8988T (cell line): Measurements from ENCODE around the gene RAI1.
"Not testable (repeated sequence)": the region's sequence is repeated elsewhere in the genome, so short reads cannot be mapped to it uniquely, and the experiment has no call there.

ENCODE experiments used
- DNase-seq: peaks from one replicate; pipeline ENCODE4 v3.0.0; 2011

RAI1 gene

DNA sequence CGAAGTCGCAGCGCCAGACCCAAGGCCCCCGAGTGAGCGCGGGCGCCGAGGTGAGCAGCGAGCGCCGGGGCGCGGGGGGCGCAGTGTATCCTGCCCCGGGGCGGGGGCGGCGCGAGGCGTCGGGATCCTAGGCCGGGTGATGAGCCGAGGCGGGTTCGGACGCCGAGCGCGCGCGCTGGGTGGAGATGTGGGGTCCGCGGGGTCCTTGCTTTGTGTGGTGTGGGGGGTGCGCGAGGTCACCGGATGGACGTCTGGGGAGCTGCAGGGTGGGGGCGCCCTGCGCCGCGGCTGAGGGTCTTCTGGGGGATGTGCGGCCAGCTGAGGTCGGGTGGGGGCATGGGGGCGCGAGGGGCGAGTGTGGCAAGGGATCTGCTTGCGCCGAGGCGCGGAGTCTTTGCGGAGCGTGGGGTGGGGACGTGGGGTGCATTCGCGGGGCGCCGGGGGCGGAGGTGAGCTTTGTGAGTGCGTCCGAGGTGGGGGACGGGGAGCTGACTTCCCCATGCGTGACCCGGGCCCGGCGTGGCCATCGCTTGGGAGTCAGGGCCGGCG lies 560 bp downstream of the RAI1 start:
- no peak for DNase-seq

DNA sequence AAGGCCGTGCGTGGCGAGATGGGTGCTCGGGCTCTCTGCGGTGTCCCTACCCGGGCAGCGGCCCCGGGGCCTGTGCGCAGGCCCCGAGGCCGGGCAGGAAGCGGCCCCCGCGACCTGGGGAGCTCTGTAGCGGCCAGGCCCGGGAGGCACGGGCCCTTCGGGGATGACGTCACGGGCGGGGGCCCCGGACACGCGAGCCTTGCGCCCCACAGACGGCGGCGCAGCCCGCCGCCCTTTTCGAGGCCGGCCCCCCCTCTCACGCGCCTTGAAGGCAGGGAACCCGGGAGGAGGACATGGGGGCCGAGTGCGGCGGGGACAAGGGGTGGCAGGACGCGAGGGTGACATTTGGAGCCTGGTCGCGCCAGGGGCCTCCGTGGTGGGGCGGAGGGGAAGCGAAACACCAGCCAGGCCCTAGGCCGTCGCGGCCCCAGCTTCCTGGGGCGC lies 1.1 kb downstream of the RAI1 start:
- no peak for DNase-seq

DNA sequence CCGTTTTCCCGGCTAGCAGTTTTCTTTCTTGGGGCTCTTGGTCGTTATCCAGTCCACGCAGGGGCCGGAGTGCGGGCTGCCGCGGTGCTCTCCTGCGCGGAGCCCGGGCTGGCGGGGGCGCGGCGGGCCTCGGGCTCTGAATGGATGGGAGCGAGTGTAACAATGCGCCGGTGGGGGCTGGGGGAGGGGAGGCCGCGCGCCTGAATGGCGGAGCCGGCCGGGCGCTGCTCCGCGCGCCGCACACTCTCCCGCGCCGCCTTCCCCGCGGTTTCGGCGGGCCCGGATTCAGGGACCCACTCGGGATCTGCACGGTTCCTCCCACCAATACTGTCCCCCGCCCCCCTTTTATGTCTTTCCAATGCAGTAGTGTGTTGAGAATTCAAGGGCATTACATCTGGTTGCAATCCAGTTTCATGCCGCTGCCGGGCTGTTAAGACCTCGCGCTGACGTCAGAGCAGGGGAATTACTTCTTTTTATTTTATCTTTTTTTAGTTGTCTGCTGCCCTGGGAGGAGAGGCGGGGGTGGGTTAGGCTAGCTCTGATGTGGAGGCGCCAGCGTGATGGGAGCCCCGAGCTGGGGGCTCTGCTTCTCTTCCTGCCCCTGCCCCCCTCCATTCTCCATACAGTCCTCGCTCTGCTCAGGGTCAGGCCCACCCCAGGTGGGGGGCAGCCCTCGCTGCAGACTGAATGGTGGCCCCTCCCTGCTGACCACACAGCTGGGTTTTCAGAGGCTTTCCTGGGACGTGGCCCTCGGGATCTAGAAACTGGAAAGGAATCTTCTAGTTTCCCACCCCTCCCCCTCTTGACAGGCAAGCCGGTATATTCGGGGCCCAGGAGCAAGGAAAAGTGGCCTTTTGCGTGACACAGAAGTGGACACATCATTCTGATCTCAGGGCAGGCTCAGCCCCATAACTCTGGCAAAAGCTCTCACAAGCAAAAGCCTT lies 1.8 kb downstream of the RAI1 start:
- no peak for DNase-seq

DNA sequence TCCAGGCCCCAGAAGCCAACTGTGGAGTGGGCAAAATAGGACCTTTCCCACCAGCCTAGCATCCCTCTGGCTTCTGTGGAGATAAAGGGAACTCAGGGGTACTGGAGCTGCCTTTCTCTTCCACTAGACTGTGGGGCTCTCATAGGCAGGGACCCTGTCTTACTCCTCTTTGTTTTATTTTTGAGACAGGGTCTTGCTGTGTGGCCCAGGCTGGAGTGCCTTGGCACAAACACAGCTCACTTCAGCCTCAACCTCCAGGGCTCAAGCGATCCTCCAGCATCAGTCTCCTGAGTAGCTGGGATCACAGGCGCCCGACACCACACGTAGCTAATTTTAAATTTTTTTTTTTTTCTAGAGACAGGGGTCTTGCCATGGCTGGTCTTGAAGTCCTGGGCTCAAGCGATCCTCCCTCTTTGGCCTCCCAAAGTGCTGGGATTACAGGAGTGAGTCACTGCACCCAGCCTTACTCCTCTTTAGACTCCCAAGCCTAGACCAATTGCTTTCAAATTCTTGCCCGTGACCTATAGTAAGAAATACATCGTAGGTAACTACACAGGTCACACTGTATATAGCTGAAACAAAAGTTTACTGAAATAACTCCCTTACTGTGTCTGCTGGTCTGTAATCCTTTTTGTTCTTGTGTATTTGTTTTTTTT lies 2.6 kb downstream of the RAI1 start:
- DNase-seq: no peak

DNA sequence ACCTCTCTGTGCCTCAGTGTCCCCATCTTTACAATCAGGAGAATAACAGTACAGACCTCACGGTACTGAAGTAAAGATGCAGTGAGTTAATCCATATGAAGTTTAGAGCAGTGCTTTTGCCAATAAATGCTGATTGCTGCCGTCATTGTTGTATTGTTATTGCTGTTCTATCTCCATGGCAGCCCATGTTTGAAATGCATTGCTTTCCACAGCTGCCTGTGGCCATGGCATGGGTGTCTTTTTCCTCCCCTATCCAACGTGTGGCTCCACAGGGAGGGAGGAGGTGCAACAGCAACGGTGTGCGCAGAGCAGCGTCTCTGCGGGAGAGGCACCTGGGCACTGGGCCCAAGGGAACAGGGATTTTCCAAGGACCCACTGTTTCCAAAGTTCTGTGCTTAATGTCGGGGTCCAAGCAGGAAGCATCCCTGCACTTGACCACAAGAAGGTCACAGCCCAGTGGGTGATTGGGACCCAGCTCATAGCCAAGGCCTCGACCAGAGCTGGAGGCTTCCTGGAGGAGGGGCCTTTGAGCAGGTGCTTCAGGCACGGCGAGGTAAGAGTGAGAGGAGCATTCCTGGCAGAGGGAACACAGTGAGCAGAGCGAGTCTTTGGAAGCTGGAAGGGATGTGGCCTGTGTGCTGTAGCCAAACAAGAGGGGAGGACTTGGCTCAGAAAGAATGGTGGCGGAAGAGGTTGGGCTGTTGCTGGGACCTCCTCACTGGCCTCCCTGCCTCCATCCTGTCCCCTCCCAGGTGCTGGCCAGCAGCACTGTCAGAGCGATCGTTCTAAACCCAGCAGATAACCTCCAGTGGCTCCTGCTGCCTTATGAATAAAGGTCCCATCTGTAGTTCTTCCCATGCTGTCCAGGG lies 3.9 kb downstream of the RAI1 start:
- no peak for DNase-seq

DNA sequence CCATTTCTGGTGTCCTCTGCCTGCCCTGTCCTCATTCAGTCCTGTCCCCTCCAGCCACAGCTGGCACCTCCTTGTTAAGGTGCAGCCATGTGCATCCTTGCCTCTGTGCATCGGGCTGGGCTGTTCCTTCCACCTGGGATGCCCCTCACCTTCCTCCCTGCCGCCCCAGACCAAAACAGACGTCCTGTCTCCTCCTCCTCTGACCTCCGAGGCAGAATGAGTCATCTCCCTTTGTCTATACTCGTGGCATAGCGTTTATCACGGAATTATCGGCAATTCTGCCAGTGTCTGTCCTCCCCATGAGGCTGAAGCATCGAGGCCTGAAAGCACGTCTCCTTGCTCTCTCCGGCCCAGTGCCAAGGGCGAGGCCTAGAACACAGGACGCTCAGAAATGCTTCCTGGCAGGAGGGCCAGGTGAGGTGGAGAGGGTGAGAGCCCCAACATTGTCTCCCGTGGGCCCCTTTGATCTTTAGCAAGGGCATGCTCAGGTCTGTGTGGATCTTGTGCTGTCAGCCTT lies 4.6 kb downstream of the RAI1 start:
- DNase-seq: no peak

DNA sequence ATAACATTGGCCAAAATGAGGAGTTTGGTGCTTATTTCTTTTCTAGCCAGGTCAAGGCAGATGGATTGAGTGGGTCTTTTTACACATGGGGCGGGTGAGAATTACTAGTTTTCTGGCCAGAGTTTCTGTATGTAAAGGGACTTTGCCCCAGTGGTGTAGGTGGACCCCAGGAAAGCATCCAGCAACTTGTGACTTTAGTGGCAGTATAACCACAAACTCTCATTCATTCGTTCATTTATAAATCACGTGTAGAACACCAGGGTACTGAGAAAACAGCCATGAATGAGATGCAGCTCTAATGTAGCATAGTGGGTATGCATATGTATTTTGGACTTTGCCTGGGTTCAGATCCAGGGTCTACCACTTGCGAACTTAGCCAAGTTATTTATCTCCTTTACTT lies 8.1 kb downstream of the RAI1 start:
- no peak for DNase-seq

DNA sequence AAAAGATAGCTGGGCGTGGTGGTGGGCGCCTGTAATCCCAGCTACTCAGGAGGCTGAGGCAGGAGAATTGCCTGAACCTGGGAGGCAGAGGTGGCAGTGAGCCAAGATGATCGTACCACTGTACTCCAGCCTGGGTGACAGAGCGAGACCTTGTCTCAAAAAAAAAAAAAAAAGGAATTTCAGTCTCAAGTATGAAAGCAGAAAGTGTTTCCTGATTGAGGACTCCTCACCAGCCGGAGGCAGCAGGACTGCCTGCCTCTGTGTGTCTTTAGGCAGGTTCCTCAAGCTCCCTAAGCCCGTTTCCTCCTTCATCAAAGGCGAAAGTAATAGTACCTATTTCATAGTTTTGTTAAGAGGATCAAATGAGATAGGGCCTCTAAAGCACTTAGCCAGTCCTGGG lies 9.0 kb downstream of the RAI1 start:
- not testable (repeated sequence) for DNase-seq

DNA sequence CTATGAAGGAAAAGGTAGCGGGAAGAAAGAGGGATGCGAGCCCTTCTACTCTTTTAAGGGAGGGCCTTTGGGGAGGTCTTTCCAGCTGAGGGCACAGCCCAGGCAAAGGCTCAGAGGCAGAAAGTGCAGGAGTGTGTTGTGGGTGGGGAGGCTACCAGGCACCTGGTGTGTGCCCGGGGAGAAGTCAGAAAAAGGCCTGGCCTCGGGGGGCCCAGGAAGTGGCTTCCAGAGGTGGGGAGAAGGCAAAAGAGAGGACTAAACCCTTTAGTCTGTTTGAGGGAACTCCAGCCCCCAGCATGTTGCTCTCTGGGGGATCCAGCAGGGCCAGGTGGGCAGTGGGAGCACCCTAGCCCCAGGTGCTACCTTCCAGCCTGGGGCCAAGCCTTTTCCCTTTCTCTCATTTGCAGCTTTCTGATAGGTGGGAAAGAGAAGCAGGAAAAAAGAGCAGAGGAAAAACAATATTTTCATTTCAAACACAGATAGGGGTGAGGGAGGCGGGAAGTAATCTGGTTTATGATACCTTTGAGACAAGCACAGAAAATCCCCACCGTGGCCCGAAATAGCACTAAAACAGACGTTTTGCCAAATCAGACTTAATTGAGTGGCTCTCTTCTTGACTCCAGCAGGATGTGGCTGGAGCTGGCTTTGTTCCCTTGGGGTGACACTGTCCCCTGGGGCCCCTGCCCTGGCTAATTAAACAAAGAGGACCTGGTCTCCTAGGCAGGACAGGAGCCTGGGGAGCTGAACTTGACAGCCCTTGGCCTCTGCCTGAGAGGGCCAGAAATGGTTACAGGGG lies 10.4 kb downstream of the RAI1 start:
- DNase-seq: no peak

DNA sequence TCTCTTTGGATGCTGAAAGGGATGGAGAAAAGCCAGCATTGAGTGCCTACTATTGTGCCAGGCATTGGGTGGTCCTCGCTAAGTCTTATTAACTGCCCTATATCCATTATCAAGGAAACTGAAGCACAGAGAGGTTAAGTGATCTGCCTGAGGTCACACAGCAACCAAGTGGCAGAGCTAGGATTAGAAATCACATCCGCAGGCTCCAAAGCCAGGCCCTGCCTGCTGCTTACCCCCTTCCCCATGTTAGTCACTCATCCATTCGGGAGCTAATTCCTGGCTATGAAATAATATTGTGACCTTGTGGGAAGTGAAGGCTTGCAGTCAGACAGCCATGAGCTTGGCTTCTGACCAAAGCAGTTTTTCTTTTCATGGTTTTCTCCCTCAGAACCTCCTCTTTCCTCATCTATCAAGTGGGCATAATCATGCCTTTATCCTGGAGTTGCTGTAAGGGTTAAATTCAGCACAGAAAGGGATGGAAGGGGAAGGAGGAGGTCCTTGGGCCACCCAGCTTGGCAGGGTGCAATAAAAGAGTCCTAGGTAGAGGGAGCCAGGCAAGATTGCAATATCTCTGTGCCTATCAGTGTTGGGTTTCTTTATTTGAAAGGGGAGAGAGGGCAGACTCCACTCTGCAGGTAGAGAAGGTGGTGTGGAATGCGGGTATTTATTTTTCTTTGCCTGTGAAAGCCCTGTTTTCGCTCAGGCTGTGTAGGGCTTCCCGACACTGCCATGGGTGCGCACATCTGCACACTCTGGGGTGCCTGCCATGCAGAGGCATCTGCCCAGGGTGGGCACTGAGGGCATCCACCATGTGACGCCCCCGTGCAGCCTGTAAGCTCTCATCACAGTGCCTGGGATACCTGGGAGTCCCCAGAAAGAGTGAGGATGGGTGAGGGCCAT lies 11.3 kb downstream of the RAI1 start:
- DNase-seq: no peak

DNA sequence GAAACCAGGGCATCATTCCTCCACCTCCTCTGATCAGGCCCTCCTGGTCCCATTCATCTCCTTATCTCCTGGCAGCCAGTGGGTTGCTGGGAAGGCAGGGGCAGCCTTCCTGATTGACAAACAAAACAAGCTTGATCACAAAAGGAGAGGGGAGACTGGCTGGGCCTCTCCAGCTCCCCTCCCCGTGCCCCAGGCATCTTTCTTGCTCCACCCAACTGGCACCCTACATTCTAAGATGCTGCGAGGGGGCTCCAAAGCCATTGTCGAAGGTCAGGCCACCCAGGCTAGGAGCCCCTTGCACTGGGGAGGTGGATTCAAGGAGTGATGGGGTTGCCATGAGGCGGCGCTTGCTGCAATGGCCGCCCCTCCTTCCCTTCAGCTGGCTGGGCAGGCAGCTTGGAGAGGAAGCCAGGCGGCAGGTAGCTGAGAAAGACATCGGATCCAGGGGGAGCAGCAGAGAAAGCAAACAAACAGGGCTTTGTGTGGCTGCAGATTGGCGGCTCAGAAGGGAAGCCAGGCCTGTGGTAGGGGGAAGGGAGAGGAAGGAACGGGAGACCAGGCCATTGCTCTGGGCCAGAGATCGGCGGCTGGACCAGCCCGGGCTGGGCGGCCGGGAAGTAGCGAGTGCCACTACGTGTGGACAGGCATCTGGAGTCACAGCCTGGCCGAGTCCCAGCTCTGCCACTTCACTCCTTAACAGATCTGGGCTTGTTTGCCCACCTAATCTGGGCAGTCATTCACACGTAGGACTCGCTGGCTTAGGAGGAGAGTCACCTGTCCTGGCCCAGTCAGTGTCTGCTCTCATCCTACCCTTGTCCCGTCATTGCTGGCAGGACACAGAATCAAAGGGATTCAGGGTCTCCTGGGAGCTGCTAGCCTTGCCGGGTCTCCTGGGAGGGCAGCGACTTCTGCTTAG lies 12.3 kb downstream of the RAI1 start:
- DNase-seq: no peak

DNA sequence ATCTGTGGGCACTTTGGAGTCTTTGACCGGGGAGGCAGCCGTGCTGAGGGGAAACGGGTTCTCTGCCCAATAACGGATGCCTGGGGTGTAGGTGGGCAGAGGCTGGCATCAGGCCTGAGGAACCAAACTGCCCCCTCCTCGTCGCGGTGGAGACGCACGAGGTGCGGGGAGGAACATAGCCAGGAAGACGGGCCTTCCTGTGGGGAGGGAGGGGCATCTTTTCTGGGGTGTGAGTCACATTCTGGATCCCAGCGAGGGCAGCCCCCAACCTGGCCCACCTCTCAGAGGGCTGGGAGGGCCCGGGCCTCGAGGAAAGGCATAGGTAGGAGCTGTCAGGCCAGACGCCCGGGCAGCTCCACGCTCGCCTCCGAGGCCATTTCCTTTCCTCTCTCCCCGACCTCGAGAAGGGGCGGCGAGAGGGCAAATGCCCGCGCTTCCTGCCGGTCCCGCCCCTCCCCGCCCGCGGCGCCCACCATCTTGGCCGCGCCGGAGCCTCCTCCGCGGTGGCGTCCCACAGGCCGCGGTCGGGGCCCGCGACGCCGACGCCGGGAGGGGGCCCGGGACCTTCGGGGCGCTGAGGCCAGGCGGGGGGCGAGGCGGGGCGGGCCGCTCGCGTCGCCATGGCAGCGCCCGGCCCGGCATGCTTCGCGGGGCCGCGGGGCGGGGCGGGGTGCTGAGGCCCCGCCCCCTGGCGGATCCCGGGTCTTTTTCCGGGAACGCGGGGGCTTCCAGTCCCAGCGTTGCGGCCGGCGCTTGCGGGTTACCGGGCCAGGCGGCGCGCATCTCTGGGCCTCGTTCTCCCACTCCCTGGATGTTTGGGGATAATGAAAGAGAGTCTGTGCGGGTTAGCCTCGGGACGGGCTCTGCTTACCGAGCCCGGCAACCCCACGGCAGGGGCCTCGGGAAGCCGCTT lies 13.2 kb downstream of the RAI1 start:
- DNase-seq: peak; percentile 88

DNA sequence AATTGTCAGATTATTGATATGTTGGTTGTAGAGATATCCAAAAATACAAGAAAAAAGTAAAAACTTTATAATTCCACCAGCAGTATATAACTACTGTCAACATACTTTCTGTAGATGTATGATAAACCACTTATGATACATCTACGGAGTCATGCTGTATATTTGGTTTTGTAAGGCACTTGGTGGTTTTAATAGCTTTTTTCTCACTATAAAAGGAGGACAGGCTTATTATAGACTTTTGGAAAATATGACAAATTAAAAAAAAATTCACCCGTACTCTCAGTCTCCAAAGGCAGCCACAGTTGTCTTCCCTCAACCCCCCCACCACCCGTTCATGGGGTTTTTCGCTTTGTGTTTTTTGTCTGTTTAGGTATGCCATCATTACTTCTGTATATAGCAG lies 14.8 kb downstream of the RAI1 start:
- no peak for DNase-seq

DNA sequence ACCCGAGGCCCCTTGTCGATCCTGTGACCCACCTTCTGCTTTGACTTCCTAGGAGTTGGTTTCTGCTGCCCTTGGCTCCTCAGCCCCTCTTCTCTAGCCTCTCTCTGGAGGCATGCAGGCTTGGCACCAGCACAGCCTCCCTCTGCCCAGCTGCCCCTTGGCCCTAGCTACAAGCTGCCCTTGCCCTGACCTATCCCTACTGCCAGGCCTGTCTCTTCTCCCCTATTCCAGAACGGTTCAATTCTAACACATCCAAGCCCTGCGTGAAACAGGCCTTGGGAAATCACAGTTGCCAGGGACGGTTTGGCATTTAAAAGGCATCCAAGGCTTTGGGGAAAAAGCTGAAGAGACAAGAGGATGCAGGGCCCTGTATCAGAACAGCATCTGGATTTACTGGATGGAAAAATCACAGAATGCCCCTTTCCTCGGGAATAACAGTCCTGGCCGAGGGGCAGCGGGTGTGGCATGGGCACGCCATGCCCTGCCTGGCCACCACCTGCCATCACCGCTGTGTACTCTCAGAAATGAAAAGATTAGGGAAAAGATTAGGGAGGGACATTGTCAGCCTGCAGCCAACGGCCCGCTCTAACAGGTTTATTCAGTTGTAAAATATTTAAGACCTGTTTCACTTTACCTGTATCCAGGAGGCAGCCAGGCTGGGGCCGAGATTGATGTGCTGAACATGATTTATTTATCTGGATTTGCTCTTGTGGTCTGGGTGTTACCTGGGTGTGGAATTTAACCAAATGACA lies 15.8 kb downstream of the RAI1 start:
- DNase-seq: no peak

DNA sequence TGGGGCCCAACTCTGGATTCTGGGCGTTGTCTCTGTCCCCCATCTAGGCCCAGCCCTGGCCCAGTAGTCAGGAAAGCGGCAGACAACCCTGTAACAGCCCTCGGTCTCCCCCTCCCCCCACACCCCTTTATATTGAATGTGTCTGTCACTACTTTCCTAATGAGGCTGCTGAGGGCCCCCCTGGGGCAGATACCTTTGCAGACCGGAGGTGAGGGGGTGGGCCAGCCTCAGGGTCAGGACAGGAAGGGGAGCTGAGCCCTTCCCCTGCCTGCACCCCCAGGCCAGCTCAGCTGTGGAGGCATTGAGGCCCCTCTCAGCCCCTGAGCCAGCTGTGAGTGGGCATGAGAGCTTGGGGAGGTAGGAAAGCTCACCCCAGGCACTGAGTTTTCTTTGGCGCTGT lies 17.1 kb downstream of the RAI1 start:
- DNase-seq: no peak

DNA sequence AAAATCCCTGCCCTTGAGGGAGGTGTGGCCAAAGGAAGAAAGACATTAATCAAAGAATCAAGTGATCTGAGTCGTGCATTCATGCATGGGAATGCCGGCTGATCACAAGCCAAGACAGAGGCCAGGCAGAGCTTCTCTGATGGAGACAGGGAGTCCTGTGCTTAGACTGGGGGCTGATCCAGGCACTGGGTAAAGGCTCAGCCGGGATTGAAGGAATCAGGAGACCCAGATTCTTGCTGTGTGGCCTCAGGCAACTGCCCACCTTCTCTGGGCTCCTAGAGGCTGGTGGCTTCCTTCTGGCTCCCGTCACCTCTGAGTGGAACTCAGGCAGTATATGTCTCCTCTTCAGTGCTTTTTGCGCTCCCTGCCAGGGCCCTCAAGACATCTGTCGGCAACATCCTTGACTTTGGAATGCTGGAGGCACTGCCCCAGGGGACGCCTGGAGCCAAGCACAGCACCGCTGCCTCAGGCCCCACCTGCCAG lies 17.7 kb downstream of the RAI1 start:
- no peak for DNase-seq

DNA sequence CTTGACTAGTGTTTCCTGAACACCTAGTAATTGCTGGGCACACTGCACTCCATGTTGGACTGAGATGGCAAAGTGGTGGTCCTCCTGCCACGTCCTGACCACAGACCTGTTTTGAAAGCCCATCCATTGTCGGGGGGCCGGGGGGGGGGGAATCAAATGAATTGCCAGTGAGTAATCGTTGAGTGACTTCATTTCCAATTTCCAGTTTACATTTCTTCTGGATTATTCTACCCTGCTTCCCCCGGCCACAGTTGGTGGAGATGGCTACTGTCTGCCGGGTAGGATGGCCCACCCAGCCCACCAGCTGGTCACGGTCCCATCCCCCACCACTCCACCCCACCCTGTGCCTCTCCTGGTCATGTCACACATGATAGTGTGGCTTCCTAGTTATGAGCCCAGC lies 18.2 kb downstream of the RAI1 start:
- no peak for DNase-seq
